Testis (tissue), 2 donors: ENCODE results near the gene SLC26A4.

ENCODE experiments used
- CTCF ChIP-seq, 3 experiments: fragments of 450-650 bp in 2 of 3; fragments of 200-600 bp in 1 of 3; sonication (generic) in 1 of 3; IDR thresholded peaks; one replicate each; pipeline ENCODE4 v1.5.1; 2016 to 2019; ENCODE audit warnings: antibody characterized with exemption in 3 of 3, mild to moderate bottlenecking in 2 of 3, moderate library complexity in 1 of 3
- POLR2A ChIP-seq: fragments of 450-650 bp; IDR thresholded peaks from one replicate; pipeline ENCODE4 v1.6.1; 2017; ENCODE audit warnings: antibody characterized with exemption, mild to moderate bottlenecking, moderate library complexity

GRCh38 chr7:107687656-107688055, 27.0 kb downstream of the SLC26A4 start:
- TF ChIP-seq CTCF (IDR thresholded peaks at IDR 0.05) (no peak), POLR2A (no peak)
